HEK293 (cell line): ENCODE results near the gene TUSC1.

Source experiments
- CTCF ChIA-PET: fragments of 350-600 bp; formaldehyde crosslinking; extraction: SDS; loops from one replicate; lab custom pipeline; 2021; ENCODE audit warnings: antibody characterized with exemption; lab: Yijun Ruan, JAX
- POLR2A ChIA-PET: fragments of 300-600 bp; formaldehyde crosslinking; extraction: SDS; loops from one replicate; lab custom pipeline; 2020; ENCODE audit warnings: antibody characterized with exemption, inconsistent platforms; lab: Yijun Ruan, JAX
- H3K27ac ChIP-seq: fragments of 200-500 bp; sonication (Bioruptor generic); 2 replicates; pipeline ENCODE4 v1.5.1; 2014; ENCODE audit warnings: low read depth, low read length, control low read depth, inconsistent platforms; ENCODE audit errors: extremely low read depth
- H3K36me3 ChIP-seq, 2 experiments: fragments of 200-500 bp in 1 of 2; sonication (Bioruptor generic) in 1 of 2; 1 replicate in 1 of 2; 2 replicates in 1 of 2; pipeline ENCODE4 v1.5.1; 2014 to 2017; ENCODE audit warnings: inconsistent platforms in 2 of 2, low read length in 2 of 2; ENCODE audit not compliant: control insufficient read depth in 2 of 2, insufficient read depth in 1 of 2
- H3K4me1 ChIP-seq: fragments of 200-500 bp; sonication (Bioruptor generic); 2 replicates; pipeline ENCODE4 v1.5.1; 2014; ENCODE audit warnings: mild to moderate bottlenecking, low read length, inconsistent platforms; ENCODE audit not compliant: control insufficient read depth, insufficient read depth
- H3K4me3 ChIP-seq: 2 replicates; pipeline ENCODE4 v1.5.1; 2011; ENCODE audit warnings: low read depth, mild to moderate bottlenecking, control low read depth, low read length, moderate library complexity
- H3K9me3 ChIP-seq: fragments of 200-500 bp; sonication (Bioruptor generic); 2 replicates; pipeline ENCODE4 v1.5.1; 2014; ENCODE audit warnings: low read depth, low read length, inconsistent platforms; ENCODE audit not compliant: control insufficient read depth, insufficient read depth
- GFI1B ChIP-seq: fragments of 450-650 bp; formaldehyde crosslinking; IDR thresholded peaks from 2 replicates; pipeline ENCODE4 v1.5.1; 2016; ENCODE audit warnings: missing biosample characterization, missing genetic modification characterization
- GLIS2 ChIP-seq: fragments of 450-650 bp; formaldehyde crosslinking; IDR thresholded peaks from 2 replicates; pipeline ENCODE4 v1.5.1; 2016; ENCODE audit warnings: missing biosample characterization, missing genetic modification characterization
- OVOL3 ChIP-seq: fragments of 450-650 bp; formaldehyde crosslinking; IDR thresholded peaks from 2 replicates; pipeline ENCODE4 v1.5.1; 2016; ENCODE audit warnings: missing biosample characterization, missing genetic modification characterization
- PATZ1 ChIP-seq: fragments of 450-650 bp; formaldehyde crosslinking; IDR thresholded peaks from 2 replicates; pipeline ENCODE4 v1.5.1; 2016; ENCODE audit warnings: missing biosample characterization, missing genetic modification characterization
- SP3 ChIP-seq: fragments of 450-650 bp; formaldehyde crosslinking; IDR thresholded peaks from 2 replicates; pipeline ENCODE4 v1.5.1; 2016; ENCODE audit warnings: missing biosample characterization, missing genetic modification characterization
- ZBTB11 ChIP-seq: fragments of 450-650 bp; formaldehyde crosslinking; conservative IDR thresholded peaks from 2 replicates; pipeline ENCODE4 v1.5.1; 2016; ENCODE audit warnings: low read depth, missing biosample characterization, missing genetic modification characterization
- ZBTB26 ChIP-seq: fragments of 450-650 bp; formaldehyde crosslinking; optimal IDR thresholded peaks from 2 replicates; pipeline ENCODE3; 2016; ENCODE audit warnings: missing biosample characterization, mild to moderate bottlenecking, missing genetic modification characterization
- ZFP37 ChIP-seq: fragments of 450-650 bp; formaldehyde crosslinking; IDR thresholded peaks from 2 replicates; pipeline ENCODE4 v1.5.1; 2016; ENCODE audit warnings: missing biosample characterization, missing genetic modification characterization
- ZNF121 ChIP-seq: fragments of 450-650 bp; formaldehyde crosslinking; IDR thresholded peaks from 2 replicates; pipeline ENCODE4 v1.5.1; 2016; ENCODE audit warnings: missing biosample characterization, missing genetic modification characterization
- ZNF146 ChIP-seq: fragments of 450-650 bp; formaldehyde crosslinking; IDR thresholded peaks from 2 replicates; pipeline ENCODE4 v1.5.1; 2016; ENCODE audit warnings: missing biosample characterization, missing genetic modification characterization
- ZNF19 ChIP-seq: fragments of 450-650 bp; formaldehyde crosslinking; IDR thresholded peaks from 2 replicates; pipeline ENCODE4; 2016; ENCODE audit warnings: missing biosample characterization, missing genetic modification characterization, low read depth
- ZNF211 ChIP-seq: fragments of 450-650 bp; formaldehyde crosslinking; IDR thresholded peaks from 2 replicates; pipeline ENCODE4 v1.5.1; 2016; ENCODE audit warnings: low read depth, missing biosample characterization, missing genetic modification characterization
- ZNF354C ChIP-seq: fragments of 450-650 bp; formaldehyde crosslinking; IDR thresholded peaks from 2 replicates; pipeline ENCODE4 v1.5.1; 2016; ENCODE audit warnings: missing biosample characterization, missing genetic modification characterization, low read depth, borderline replicate concordance
- ZNF521 ChIP-seq: fragments of 450-650 bp; formaldehyde crosslinking; IDR thresholded peaks from 2 replicates; pipeline ENCODE4 v1.5.1; 2017; ENCODE audit warnings: missing biosample characterization, mild to moderate bottlenecking, missing genetic modification characterization
- ZNF544 ChIP-seq: fragments of 450-650 bp; formaldehyde crosslinking; IDR thresholded peaks from 2 replicates; pipeline ENCODE4 v1.5.0; 2017; ENCODE audit warnings: missing biosample characterization, missing genetic modification characterization
- ZNF571 ChIP-seq: fragments of 450-650 bp; formaldehyde crosslinking; IDR thresholded peaks from 2 replicates; pipeline ENCODE4 v1.5.0; 2017; ENCODE audit warnings: missing biosample characterization, missing genetic modification characterization
- ZNF639 ChIP-seq: fragments of 450-650 bp; formaldehyde crosslinking; IDR thresholded peaks from 2 replicates; pipeline ENCODE4 v1.5.1; 2016; ENCODE audit warnings: missing biosample characterization, missing genetic modification characterization
- ZNF76 ChIP-seq: fragments of 450-650 bp; formaldehyde crosslinking; IDR thresholded peaks from 2 replicates; pipeline ENCODE4; 2016; ENCODE audit warnings: low read depth, missing biosample characterization, missing genetic modification characterization, borderline replicate concordance
- ZSCAN4 ChIP-seq: fragments of 450-650 bp; formaldehyde crosslinking; IDR thresholded peaks from 2 replicates; pipeline ENCODE4 v1.5.1; 2017; ENCODE audit warnings: missing biosample characterization, missing genetic modification characterization
- TF ChIP-seq, protein P1 (sequence below): fragments of 450-650 bp; formaldehyde crosslinking; IDR thresholded peaks from 2 replicates; pipeline ENCODE4 v1.5.1; 2016; ENCODE audit warnings: missing biosample characterization, missing genetic modification characterization
- TF ChIP-seq, protein P2 (sequence below): fragments of 450-650 bp; formaldehyde crosslinking; IDR thresholded peaks from 2 replicates; pipeline ENCODE4 v1.5.1; 2016; ENCODE audit warnings: missing biosample characterization, missing genetic modification characterization

The TUSC1 gene

GRCh38 chr9:25709941-25710340, 31.7 kb upstream of the TUSC1 start (continued):
- no peak for TF ChIP-seq ZNF146 (tag by site-specific recombination)
- no peak for TF ChIP-seq ZNF544 (tag by site-specific recombination)
- no peak for TF ChIP-seq GLIS2
- TF ChIP-seq ZBTB26, result no peak

DNA sequence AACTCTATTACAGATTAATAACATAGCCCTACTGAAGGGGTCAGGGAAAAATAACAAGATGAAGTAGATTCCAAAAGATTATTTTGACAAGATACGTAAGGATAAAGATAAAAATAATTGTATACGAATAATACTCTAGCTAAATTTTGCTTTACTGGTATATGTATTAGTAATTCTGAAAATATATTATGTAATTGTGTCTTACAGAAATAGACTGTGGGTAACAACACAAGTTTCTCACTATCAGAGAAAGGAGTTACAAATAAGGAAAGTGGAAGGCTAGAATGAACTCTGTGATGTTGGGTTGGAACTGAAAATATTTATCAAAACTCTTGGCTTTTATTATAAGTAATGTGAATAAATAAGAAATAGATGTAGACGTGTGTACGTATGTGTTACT, 26.6 kb upstream of the TUSC1 start:
- TF ChIP-seq ZNF19 (tag by site-specific recombination) (no peak), ZNF211 (tag by site-specific recombination) (no peak), ZBTB26 (no peak), PATZ1 (tag by site-specific recombination) (no peak), ZNF76 (no peak), SP3 (tag by site-specific recombination) (no peak), ZNF571 (tag by site-specific recombination) (no peak), ZNF639 (tag by site-specific recombination) (no peak), GFI1B (tag by site-specific recombination) (no peak), ZBTB11 (tag by site-specific recombination) (no peak), ZNF354C (tag by site-specific recombination) (no peak), OVOL3 (tag by site-specific recombination) (no peak), ZFP37 (tag by site-specific recombination) (no peak), ZNF121 (tag by site-specific recombination) (no peak), ZNF521 (tag by site-specific recombination) (no peak), ZSCAN4 (tag by site-specific recombination) (no peak)
- TF ChIP-seq, protein P1, sequence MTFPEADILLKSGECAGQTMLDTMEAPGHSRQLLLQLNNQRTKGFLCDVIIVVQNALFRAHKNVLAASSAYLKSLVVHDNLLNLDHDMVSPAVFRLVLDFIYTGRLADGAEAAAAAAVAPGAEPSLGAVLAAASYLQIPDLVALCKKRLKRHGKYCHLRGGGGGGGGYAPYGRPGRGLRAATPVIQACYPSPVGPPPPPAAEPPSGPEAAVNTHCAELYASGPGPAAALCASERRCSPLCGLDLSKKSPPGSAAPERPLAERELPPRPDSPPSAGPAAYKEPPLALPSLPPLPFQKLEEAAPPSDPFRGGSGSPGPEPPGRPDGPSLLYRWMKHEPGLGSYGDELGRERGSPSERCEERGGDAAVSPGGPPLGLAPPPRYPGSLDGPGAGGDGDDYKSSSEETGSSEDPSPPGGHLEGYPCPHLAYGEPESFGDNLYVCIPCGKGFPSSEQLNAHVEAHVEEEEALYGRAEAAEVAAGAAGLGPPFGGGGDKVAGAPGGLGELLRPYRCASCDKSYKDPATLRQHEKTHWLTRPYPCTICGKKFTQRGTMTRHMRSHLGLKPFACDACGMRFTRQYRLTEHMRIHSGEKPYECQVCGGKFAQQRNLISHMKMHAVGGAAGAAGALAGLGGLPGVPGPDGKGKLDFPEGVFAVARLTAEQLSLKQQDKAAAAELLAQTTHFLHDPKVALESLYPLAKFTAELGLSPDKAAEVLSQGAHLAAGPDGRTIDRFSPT, result no peak
- TF ChIP-seq, protein P2, sequence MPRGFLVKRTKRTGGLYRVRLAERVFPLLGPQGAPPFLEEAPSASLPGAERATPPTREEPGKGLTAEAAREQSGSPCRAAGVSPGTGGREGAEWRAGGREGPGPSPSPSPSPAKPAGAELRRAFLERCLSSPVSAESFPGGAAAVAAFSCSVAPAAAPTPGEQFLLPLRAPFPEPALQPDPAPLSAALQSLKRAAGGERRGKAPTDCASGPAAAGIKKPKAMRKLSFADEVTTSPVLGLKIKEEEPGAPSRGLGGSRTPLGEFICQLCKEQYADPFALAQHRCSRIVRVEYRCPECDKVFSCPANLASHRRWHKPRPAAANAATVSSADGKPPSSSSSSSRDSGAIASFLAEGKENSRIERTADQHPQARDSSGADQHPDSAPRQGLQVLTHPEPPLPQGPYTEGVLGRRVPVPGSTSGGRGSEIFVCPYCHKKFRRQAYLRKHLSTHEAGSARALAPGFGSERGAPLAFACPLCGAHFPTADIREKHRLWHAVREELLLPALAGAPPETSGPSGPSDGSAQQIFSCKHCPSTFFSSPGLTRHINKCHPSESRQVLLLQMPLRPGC, result no peak
- TF ChIP-seq, all 188 proteins: peak for 0
- Histone ChIP-seq H3K27ac (no peak overlapping the region), H3K4me3 (no peak overlapping the region), H3K4me1 (no peaks in the 10 kb centered on the region), H3K36me3 (no peaks in the 10 kb centered on the region), H3K9me3 (no peaks in the 10 kb centered on the region)
- ChIA-PET POLR2A (no interaction called here), CTCF (interaction anchor here (0.7 kb wide), 1 partner anchor 248 kb away, joined by 4 read pairs; no protein-coding TSS in a partner anchor)
